RPMI7951 (cell line): ENCODE results near the gene NOS1AP. TPM values are rescaled to one million over a fixed set of nuclear protein-coding genes. Genes with fewer than 3 reads are reported as not detected.
A peak's percentile ranks its signal among the peaks of the same experiment; 100 is the strongest.

Experiments
- DNase-seq: peaks from one replicate; pipeline ENCODE4 v3.0.0-alpha.2; 2012; ENCODE audit warnings: low read depth
- total RNA-seq: library from RNA; depleted of rRNA; stranded (reverse); fragments of >200 nt; shearing (Covaris generic); gene quantifications from 2 replicates; pipeline ENCODE4 v1.2.3, GENCODE V29; 2014

NOS1AP gene
- total RNA-seq, 1 experiment from 2014 or later, result not detected

DNA sequence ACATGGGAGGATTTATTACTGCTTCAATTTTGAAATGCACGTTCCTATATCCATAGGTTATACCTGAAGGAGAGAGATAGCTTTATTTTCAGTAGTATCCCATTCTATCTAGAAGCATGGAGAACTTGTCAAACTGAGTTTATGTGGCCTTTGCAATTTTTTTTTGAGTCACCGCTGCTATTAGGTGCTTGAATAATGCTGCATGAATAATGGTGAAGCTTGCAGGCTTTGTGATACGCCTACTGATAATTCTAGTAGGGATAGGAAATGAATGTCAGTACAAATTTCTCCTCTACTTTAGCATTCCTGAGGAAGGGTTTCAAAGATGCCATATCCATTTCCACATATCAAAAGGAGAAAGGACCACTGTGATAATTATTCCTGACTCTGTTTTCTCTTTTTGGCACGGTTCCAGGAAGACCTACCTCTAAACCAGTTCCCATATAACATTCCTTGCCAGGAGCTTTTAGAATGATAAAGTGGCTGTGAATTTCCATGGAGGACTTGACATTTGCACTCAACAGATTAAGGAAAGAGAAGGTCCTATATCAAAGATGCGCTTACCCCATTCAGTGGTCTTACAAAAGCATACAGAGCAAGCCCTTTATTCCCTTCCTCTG is 223.7 kb downstream of the NOS1AP start:
- DNase-seq, result no peak

- no peak for DNase-seq
Measured at GRCh38 chr1:162294015-162294414, 224.5 kb downstream of the NOS1AP start.

GRCh38 chr1:162297208-162297607 is 227.7 kb downstream of the NOS1AP start:
- no peak for DNase-seq

DNA sequence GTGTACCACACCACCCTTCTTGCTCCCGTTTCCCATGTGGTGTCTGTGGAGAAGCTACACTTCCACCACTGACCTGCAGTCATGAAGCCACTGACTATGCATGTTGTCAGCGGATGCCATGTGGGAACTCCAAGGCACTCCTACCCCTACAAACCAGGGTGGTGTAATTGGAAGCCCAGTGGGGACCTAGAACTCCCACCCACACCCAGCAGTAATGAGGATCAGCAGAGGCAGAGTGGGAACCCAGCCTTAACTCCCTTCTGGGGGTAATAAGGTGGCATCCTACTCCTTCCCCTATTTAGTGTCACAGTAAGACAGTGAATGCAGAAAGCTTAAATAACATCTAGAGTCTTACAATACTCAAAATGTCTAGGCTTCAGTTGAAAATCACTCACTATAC is 228.8 kb downstream of the NOS1AP start:
- no peak for DNase-seq

DNA sequence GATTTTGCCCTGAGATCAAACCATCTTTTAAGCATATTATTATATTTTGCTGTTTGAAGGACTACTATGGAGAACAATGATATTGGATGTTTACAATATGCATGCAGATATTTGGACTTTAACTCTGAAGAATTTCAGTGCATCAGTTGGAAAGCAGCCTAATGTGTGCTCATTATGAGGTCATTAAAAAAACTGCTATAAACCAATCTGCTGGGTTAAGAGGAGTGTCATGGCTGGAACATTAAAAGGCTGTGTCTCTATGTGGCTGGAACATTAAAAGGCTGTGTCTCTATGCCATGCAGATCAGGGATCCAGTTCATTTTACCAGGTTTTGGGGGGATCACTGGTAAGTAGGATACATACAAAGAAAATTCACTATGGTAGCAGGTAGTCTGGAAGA is 229.5 kb downstream of the NOS1AP start:
- DNase-seq, result no peak

DNA sequence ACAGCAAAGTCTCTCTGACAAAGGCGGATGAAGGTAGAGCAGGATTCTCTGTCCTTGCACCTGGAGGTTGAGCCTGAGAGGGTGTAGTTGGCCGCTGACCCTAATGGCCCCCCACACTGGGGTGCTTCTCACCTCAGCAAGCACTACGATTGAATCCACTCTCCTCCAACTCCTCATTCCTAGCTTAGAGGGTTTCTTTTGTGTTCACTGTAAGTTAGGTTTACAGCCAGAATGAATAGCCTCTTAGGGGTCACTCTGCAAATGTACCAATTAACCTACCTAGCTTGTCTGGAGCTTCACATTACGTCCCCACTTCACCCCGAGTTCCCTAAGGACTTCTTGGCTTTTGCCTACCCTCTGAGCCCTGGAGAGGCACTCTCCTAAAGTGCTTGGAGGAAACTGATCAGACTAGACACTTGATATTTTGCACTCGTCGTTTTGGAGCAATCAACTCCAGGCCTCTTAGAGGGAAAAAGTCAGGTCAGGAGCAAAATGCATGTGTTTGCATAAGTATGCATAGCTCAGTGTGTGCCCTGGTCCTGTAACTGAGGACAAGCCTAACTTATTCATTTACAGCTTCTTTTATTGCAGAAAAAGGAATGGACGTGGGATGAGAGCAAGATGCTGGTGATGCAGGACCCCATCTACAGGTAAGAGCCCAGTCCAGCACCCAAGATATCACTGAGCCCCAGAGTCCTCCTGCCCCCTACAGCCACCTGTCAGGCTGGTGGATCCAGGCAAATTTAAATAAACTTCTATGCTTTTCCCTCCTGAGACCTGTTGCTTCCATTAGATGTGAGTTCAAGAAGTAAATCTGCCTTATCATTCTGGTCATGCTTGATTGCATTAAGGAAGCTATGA is 230.8 kb downstream of the NOS1AP start:
- no peak for DNase-seq

GRCh38 chr1:162301696-162302095 is 232.2 kb downstream of the NOS1AP start:
- DNase-seq, result no peak

GRCh38 chr1:162302306-162303003 is 233.0 kb downstream of the NOS1AP start:
- no peak for DNase-seq

DNA sequence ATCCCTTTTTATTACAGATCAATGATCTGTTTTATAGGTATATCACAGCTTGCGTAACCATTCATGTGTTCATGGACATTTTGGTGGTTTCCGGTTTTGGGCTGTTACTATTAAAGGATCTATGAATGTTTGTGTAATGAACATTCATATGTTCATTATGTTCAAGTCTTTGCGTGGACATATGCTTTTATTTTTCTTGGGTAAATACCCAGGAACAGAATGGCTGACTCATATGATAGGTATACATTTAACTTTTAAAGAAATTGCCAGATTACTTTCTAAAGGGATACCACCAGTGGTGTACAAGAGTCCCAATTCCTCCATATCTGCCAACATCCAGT is 233.5 kb downstream of the NOS1AP start:
- no peak for DNase-seq

DNA sequence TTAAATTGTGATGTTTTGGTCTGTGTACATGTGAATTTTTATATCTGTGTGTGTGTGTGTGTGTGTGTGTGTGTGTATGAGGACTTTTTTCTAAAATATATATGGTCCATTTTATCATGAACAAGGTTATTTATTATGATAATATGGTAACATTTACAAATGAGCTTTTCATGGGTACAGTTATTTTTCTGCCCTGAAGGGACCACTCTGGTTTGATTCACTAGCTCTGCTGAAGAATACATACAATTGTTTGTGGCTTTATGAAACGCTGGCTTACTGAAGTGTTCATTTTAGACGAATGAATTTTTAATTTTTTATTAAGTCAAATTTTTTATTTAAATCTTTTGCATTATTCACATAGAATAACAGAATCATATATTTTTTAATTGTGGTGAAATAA is 235.2 kb downstream of the NOS1AP start:
- DNase-seq, result peak; percentile 10

DNA sequence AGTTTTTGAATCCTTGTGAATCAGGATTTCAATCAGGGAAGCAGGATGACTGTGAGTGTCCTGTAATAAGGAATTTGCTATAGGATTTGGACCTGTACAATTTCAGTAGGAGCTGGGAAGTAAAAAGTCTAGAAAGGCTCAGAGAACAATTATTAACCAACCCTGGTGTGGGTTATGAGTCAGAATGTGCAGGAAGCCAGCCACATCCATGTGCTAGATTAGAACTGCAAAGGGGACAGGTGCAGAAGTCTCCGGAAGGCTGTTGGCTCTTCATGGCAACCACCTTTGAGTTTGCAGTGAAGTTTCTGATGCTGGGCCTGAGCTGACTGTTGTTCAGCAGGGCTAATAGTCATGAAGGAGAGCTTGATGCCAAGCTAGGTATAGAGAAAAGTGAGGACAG is 236.5 kb downstream of the NOS1AP start:
- DNase-seq, result no peak

DNA sequence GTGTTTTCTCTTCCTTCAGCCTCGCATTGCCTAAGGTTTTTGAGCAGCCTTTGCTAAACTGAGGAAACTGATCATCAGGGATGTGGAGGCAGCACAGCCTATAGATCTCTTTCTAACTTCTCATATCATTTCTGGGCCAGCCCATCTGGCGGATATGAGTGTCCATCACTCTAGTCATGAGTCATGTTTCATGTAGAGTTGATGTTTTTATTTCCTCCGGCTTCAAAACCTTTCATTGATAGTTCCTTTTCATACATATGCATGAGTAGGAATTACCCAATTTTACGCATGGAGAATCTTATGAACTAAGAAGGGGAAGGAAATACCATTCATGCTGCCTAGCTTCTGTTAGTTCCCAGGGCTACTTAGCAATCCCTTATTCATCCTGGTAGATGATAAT is 240.8 kb downstream of the NOS1AP start:
- DNase-seq, result peak; percentile 53

DNA sequence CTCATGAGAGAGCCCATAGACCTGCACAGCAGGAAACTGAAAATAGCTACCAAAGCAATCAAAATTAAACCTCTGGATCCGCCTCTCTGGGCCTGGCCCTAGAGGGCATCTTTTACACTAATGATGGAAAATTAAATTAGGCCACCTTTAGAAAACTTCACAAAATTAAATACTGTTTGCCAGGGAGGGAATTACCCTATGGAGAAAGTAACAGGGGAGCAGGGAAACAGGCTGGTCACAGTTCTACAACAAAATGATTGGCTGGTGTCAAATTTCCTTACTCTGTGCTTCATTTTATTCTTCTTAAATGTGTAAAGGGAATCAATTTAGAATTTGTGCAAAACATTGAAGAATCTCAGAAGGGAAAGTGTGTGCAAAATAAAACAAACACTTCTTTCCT is 244.7 kb downstream of the NOS1AP start:
- no peak for DNase-seq

- no peak for DNase-seq
Measured at GRCh38 chr1:162315673-162316072, 246.2 kb downstream of the NOS1AP start.

- no peak for DNase-seq
Measured at GRCh38 chr1:162316187-162316586, 246.7 kb downstream of the NOS1AP start.

GRCh38 chr1:162317621-162318020 is 248.1 kb downstream of the NOS1AP start:
- DNase-seq, result no peak

GRCh38 chr1:162319493-162320175 is 250.1 kb downstream of the NOS1AP start:
- peak; percentile 7 for DNase-seq

DNA sequence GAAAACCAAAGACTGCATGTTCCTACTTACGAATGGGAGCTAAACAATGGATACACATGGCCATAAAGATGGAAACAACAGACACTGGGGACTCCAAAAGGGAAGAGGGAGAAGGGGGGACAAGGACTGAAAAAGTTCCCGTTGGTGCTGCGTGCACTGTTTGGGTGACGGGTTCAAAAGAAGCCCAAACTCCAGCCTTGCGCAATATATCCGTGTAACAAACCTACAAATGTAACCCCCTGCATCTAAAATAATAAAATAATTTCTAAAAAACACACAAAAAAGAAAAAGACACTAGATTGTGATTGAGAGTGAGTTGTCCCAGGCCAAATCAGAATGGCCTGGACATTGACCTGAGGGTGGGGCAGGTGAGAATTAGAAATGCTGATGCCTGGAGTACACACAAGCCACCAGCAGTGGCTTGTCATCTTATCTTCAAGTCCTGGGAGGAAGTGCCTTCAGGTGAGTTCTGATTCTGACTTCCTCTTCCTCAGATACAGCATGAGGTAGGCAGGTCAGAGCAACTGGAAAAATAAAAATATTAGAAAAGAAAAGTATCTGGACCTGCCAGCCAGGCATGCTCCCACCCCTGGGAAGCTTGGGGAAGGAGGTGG is 252.4 kb downstream of the NOS1AP start:
- DNase-seq, result no peak

GRCh38 chr1:162323023-162323422 is 253.5 kb downstream of the NOS1AP start:
- DNase-seq, result no peak

- peak; percentile 31 for DNase-seq
Measured at GRCh38 chr1:162324396-162324795, 254.9 kb downstream of the NOS1AP start.

- no peak for DNase-seq
Measured at GRCh38 chr1:162326559-162326958, 257.1 kb downstream of the NOS1AP start.
